Measurements from ENCODE around the gene ACSL1.
"Not testable (repeated sequence)": the region's sequence is repeated elsewhere in the genome, so short reads cannot be mapped to it uniquely, and the experiment has no call there.

The ACSL1 gene

GRCh38 chr4:184839075-184839399 is 13.3 kb upstream of the ACSL1 start:
- DNase-seq, result not testable (repeated sequence)

- peak; percentile 61 for DNase-seq
Observed at GRCh38 chr4:184838249-184839074, 12.7 kb upstream of the ACSL1 start.

- no peak for DNase-seq
Observed at GRCh38 chr4:184836613-184837012, 10.8 kb upstream of the ACSL1 start.

- DNase-seq, result peak; percentile 70
Observed at GRCh38 chr4:184833046-184833838, 7.5 kb upstream of the ACSL1 start.

- DNase-seq, result no peak
Observed at GRCh38 chr4:184831153-184831552, 5.4 kb upstream of the ACSL1 start.

- DNase-seq, result peak; percentile 56
Observed at GRCh38 chr4:184826691-184827270, 1.0 kb upstream of the ACSL1 start.

GRCh38 chr4:184825141-184825895 is 450 bp downstream of the ACSL1 start:
- DNase-seq, result peak; percentile 54

GRCh38 chr4:184824776-184825084 is 1.0 kb downstream of the ACSL1 start:
- no peak for DNase-seq

GRCh38 chr4:184824081-184824775 is 1.5 kb downstream of the ACSL1 start:
- DNase-seq, result peak; percentile 57

- DNase-seq, result no peak
Observed at GRCh38 chr4:184823014-184823413, 2.8 kb downstream of the ACSL1 start.

GRCh38 chr4:184822356-184822755 is 3.4 kb downstream of the ACSL1 start:
- DNase-seq, result no peak

- peak; percentile 71 for DNase-seq
Observed at GRCh38 chr4:184821242-184821641, 4.5 kb downstream of the ACSL1 start.

- peak; percentile 70 for DNase-seq
Observed at GRCh38 chr4:184819786-184820185, 6.0 kb downstream of the ACSL1 start.

- no peak for DNase-seq
Observed at GRCh38 chr4:184818216-184818564, 7.6 kb downstream of the ACSL1 start.

- DNase-seq, result no peak
Observed at GRCh38 chr4:184817494-184818215, 8.1 kb downstream of the ACSL1 start.

- DNase-seq, result peak; percentile 51
Observed at GRCh38 chr4:184816962-184817361, 8.8 kb downstream of the ACSL1 start.

- peak; percentile 43 for DNase-seq
Observed at GRCh38 chr4:184815046-184815877, 10.5 kb downstream of the ACSL1 start.

- peak; percentile 67 for DNase-seq
Observed at GRCh38 chr4:184814686-184815045, 11.1 kb downstream of the ACSL1 start.

- DNase-seq, result no peak
Observed at GRCh38 chr4:184812651-184813181, 13.1 kb downstream of the ACSL1 start.

GRCh38 chr4:184812199-184812542 is 13.6 kb downstream of the ACSL1 start:
- no peak for DNase-seq

Measured in inflammatory macrophage treated with lipopolysaccharide for 4 hours (primary cell).